GM08714 (cell line): ENCODE data around the gene CEL.
"Not testable (repeated sequence)": the region's sequence is repeated elsewhere in the genome, so short reads cannot be mapped to it uniquely, and the experiment has no call there.

Source experiments
- H3K4me3 ChIP-seq: fragments of 200-500 bp; sonication (Bioruptor generic); 2 replicates; pipeline ENCODE4 v1.5.1; 2014; ENCODE audit warnings: mild to moderate bottlenecking, low read length, inconsistent platforms
- ZNF274 ChIP-seq: IDR thresholded peaks from 2 replicates; pipeline ENCODE4 v1.6.1; 2012; ENCODE audit warnings: mild to moderate bottlenecking, low read depth, low read length

Gene CEL

DNA sequence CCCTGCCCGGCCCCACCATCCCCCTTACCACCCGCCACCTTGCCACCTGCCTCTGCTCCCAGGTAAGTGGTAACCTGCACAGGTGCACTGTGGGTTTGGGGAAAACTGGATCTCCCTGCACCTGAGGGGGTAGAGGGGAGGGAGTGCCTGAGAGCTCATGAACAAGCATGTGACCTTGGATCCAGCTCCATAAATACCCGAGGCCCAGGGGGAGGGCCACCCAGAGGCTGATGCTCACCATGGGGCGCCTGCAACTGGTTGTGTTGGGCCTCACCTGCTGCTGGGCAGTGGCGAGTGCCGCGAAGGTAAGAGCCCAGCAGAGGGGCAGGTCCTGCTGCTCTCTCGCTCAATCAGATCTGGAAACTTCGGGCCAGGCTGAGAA lies at the start of gene CEL:
Gene CEL, plus strand, starts transcription at position 218 of the 382 bp plus-strand sequence. Its CDS starts 22 bp downstream, at position 240.
- not testable (repeated sequence) for H3K4me3 ChIP-seq

DNA sequence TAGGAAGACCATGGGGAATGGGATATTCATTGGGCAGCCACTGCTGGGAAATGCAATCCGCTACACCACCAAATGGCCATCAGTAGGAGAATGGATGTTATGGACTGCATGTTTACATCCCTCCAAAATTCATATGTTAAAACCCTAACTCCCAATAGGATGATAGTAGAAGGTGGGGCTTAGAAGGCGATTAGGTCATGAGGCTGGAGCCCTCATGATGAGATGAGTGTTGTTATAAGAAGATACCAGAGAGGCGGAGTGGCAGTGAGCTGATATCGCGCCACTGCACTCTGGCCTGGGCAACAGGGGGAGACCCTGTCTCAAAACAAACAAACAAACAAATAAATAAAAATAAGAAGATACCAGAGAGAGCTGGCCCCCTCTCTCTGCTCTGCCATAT lies 47.1 kb upstream of the CEL start:
- TF ChIP-seq ZNF274 = no peak
- no peak overlapping the region for H3K4me3 ChIP-seq

DNA sequence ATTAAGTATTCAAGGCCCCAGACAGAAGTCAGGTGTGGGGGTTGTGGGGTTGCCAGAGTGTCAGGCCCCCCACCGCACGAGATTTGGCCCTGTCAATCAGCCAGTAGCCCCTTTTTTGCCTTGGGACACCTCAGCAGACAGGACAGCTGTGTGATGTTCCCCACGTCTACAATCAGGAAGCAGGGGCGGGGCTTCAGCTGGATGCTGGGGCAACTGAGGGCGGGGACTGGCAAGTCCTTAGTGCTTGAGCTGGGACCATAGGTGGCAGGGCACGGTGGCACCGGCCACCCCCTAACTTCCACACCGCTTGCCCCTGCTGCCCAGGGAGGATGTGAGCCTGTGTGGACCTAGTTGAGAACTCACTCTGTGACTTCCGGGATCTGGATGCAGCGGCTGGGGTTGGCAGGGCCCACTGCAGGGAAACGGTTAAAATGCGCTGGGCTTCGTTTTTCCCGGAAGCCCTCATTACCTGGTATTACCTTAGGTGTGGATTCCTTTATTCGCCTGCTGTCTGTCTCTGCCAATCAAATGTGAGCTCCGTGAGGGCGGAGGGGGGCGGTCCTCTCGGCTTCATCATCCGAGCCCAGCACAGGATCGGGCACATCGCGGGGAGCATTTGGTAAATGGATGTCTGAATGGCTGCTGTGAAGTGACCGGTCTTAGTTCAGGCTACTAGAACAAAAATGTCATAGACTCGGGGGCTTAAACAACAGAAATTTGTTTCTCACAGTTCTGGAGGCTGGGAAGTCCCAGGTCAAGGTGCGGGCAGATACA lies 38.5 kb upstream of the CEL start:
- no peak for TF ChIP-seq ZNF274

DNA sequence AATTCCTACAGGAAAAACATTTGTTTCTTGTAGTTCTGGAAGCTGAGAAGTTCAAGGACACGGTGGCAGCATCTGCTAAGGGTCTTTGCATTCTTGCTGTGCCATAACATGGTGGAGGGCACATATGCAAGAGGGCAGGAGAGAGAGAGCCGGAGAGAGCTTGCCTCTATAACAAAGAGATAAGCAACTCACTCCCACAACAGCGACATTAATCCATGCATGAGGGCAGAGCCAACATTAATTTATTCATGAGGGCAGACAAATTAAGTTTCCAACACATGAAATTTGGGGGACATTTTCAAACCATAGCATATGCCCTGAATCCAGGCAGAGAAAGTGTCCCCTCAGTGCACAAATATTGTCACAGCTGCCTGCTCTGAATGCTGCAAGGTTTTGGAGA lies 35.4 kb upstream of the CEL start:
- no peak overlapping the region for H3K4me3 ChIP-seq
- no peak for TF ChIP-seq ZNF274

More for the DNA sequence above, 38.5 kb upstream of the CEL start:
- no peak overlapping the region for H3K4me3 ChIP-seq

DNA sequence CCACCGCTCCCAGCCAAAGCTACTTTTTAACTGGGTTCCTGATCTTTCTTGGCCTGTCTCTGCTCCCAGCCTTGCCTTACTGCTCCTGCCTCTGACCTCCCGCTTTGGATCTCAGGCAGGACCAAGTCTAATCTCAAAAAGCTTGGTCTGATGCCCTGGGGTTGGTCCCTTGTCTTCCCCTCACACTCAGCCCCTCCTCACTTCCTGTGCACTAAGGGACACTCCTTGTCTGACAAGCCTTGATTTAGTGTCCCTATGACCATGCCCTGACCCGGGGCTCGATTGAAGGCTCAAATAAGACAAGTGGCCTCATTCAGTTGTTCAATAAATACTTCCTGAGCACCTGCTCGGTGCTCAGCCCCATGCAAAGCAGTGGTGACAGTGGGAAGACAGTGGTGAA lies 34.6 kb upstream of the CEL start:
- no peak overlapping the region for H3K4me3 ChIP-seq
- no peak for TF ChIP-seq ZNF274

DNA sequence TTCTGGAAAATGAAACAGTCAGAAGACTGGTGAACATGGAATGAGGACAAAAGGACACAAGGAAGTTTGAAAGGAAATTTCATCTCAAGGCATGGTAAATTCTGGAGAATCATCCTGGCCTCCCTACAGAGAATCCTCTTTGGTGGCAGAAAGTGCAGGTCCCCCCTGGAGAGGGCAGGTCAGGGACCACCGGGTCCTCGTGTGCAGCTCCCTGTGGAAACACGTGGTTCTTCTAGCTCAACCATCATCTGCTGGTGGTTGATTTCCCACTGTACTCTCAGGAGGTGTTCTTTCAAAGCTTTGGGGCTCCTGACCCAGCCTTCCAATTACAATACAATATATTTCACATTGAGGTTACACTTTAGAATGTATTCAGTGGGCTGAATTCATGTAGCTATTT lies 33.6 kb upstream of the CEL start:
- no peak for TF ChIP-seq ZNF274

DNA sequence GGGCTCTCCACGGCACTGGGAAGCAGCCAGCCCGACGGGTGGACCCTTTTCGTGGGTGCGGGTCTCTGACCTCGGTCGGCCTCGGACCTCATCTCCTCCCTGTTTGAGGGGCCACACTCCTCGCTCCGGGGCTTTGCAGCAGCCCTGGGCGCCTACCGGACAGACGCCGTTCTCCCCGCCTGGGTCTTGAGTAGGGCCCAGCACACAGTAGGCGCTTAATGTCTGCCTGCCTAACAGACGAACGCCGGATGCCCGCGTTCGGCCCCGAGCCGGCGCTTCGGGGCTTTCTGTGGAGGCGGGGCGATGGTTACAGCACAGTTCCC lies 31.8 kb upstream of the CEL start:
- H3K4me3 ChIP-seq = peak overlapping the region; percentile 72
- no peak for TF ChIP-seq ZNF274

More for the DNA sequence above, 33.6 kb upstream of the CEL start:
- no peak overlapping the region for H3K4me3 ChIP-seq

DNA sequence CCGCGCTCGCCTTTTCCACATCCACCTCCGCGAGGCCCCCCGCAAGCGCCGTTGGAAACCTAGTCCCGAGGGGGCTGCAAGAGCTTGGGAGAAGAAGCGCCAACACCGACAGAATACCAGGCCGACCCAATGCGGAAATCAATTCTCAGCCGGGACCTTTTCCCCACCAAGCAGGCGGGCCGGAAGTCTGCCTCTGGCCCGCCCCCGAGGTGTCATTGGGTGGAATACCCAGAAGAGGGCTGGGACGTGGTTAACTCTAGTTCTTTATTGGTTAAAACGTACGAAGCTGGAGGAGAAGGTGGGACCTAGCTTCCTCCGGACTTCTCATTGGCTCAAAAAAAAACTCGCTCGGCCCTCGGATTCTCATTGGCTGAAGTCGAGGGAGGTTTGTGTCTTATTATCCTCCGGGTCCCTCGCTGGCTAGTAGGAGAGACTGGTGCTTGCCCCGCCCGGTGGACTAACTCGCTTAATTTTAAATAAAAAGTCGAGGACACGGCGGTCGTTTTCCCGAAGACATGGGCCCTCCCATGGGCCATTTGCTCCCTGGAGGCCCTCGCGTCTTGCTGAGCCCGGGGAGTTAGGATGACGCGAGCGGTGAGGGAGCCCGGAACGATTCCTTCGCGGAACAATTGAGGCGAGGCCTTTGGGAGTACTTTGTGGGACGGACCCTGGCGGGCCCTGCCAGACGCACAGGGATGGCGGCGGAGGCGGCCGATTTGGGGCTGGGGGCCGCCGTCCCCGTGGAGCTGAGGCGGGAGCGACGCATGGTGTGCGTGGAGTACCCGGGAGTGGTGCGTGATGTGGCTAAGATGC lies 31.3 kb upstream of the CEL start, which contains the start of gene GTF3C5:
Gene GTF3C5, plus strand, starts transcription at position 681 of the 813 bp plus-strand sequence. Its CDS starts 15 bp downstream, at position 696.
- no peak for TF ChIP-seq ZNF274
- peak within 1 kb of the TSS; percentile 89 for H3K4me3 ChIP-seq

DNA sequence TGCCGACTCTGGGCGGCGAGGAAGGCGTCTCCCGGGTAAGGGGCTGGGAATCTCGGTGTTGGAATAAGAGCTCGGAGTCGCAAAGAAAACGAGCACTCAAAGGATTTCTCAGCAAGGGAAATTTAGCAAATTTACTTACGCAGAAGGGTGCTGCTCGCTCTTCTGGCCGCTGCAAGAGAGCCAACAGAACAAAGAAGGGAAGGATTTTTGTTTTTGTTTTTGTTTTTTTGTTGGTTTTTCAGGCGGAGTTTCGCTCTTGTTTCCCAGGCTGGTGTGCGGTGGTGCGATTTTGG lies 30.7 kb upstream of the CEL start:
- no peak for TF ChIP-seq ZNF274
- peak overlapping the region; percentile 89 for H3K4me3 ChIP-seq

DNA sequence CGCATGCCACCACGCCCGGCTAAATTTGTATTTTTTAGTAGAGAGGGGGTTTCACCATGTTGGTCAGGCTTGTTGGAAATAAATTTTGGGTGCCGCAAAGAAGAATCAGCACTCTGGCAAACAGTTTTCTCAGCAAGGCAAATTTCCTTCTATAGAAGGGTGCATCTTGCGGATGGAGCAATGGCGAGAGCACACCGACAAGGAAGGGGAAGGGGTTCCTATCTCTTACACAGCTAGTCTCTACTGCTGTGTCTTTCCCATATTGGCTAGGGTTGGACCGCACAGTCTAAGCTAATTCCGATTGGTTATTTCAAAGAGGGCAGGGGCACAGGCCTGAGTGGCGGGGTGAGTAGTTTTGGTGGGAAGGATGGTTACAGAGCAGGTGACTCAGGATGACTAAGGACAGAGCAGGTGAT lies 30.3 kb upstream of the CEL start:
- no peak for TF ChIP-seq ZNF274
- H3K4me3 ChIP-seq = peak overlapping the region; percentile 89

DNA sequence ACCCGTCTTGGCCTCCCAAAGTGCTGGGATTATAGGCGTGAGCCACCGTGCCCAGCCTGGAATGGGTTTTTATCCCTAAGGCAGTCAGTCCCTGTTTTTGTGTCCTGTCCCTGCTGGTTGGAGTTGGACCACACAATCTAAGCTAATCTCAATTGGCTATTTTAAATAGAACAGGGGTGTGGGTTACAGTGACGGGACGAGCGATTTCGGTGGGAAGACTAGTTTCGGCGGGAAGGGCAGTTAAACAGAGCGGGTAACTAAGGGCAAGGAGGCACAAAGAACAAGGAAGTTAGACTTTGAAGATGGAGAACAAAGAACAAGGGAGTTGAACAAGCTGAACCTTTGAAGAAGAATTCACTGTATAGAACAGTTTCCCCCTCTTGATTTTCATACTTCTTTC lies 29.6 kb upstream of the CEL start:
- no peak for TF ChIP-seq ZNF274
- H3K4me3 ChIP-seq = peak overlapping the region; percentile 89; the same call in 1 of the 2 replicates

DNA sequence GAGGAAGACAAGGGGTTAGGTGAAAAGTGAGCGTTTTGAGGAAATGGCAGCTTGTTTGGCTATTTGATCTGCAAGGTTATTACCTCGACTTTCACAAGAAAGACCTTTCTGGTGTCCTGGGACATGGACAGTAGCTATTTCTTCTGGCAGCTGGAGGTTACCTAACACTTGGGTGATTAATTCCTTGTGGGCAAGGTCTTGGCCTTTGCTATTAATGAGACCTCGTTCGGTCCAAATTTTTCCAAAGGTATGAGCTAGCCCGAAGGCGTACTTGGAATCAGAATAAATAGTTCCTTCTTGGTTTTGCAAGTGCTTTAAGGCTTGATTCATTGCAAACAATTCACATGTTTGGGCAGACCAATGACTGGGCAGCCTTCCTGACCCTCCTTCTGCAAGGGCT lies 26.1 kb upstream of the CEL start:
- no peak overlapping the region for H3K4me3 ChIP-seq
- TF ChIP-seq ZNF274 = no peak

DNA sequence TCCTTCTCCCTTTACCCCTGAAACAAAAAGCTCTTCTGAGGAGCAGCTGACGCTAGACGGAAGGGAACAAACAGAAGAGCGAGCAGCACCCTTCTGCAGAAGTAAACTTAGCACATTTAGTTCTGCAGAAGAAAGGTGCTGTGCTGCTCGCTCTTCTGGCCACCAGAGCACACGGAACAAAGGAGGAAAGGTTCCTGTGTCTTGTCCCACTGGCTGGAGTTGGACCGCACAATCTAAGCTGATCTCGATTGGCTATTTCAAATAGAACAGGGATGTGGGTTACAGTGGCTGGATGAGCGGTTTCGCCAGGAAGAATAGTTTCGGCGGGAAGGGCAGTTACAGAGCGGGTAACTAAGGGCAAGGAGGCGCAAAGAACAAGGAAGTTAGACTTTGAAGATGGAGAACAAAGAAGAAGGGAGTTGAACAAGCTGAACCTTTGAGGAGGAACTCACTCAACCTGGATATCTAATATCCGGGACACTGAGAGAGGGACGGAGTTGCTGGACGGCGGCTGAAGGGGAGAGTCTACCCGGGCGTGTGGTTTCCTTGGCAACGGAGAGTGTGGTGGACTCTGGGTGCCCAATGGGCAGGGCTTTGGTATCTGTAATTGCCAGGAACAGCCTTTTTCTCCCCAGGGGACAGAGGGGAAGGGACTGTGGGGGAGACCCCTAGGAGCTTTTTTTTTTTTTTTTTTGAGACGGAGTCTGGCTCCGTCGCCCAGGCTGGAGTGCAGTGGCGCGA lies 23.8 kb upstream of the CEL start:
- H3K4me3 ChIP-seq = no peak overlapping the region
- no peak for TF ChIP-seq ZNF274

DNA sequence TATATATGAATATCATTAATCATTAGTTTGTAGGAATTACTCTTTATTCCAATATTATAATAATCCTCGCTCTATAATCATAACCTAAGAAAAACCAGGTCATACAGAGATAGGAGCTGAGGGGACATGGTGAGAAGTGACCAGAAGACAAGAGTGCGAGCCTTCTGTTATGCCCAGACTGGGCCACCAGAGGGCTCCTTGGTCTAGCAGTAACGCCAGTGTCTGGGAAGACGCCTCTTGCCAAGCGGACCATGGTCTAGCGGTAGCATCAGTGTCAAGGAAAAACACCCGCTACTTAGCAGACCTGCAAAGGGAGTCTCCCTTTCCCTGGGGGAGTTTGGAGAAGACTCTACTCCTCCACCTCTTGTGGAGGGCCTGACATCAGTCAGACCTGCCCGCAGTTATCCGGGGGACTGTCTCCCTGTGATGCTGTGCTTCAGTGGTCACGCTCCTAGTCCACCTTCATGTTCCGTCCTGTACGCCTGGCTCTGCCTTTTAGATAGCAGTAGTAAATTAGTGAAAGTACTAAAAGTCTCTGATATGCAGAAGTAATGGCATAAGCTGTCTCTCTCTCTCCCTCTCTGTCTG lies 20.8 kb upstream of the CEL start:
- not testable (repeated sequence) for H3K4me3 ChIP-seq
